GM23248 (cell line): ENCODE data around the gene EOLA1. TPM values are rescaled to one million over a fixed set of nuclear protein-coding genes. Genes with fewer than 3 reads are reported as not detected.

Experiments
- DNase-seq: peaks from one replicate; pipeline ENCODE4 v3.0.0-alpha.2; 2015
- H2AFZ ChIP-seq: fragments of 200-600 bp; sonication (generic); 2 replicates; pipeline ENCODE4 v1.6.1; 2016; ENCODE audit warnings: antibody characterized with exemption
- H3F3A ChIP-seq: fragments of 200-600 bp; sonication (generic); 2 replicates; pipeline ENCODE4 v1.6.1; 2016; ENCODE audit warnings: mild to moderate bottlenecking, antibody characterized with exemption, mixed run types; ENCODE audit not compliant: insufficient read depth
- H3K27ac ChIP-seq: fragments of 200-600 bp; sonication (generic); 2 replicates; pipeline ENCODE4 v1.5.1; 2016; ENCODE audit warnings: mild to moderate bottlenecking
- H3K27me3 ChIP-seq: fragments of 200-600 bp; sonication (generic); replicated peaks from 2 replicates; pipeline ENCODE4 v1.6.1; 2016; ENCODE audit warnings: mild to moderate bottlenecking; ENCODE audit not compliant: insufficient read depth
- H3K36me3 ChIP-seq: fragments of 200-600 bp; sonication (generic); 2 replicates; pipeline ENCODE4 v1.6.1; 2016; ENCODE audit warnings: low read depth, mild to moderate bottlenecking
- H3K4me1 ChIP-seq: fragments of 200-600 bp; sonication (generic); 2 replicates; pipeline ENCODE4 v1.6.1; 2016; ENCODE audit warnings: mild to moderate bottlenecking; ENCODE audit not compliant: insufficient read depth
- H3K4me2 ChIP-seq: fragments of 200-600 bp; sonication (generic); one replicate; pipeline ENCODE4 v1.6.1; 2016; ENCODE audit warnings: mild to moderate bottlenecking; ENCODE audit not compliant: unreplicated experiment
- H3K4me3 ChIP-seq: fragments of 200-600 bp; sonication (generic); 2 replicates; pipeline ENCODE4 v1.5.1; 2016; ENCODE audit warnings: mild to moderate bottlenecking
- H3K79me2 ChIP-seq: fragments of 200-600 bp; sonication (generic); 2 replicates; pipeline ENCODE4 v1.6.1; 2016; ENCODE audit warnings: mild to moderate bottlenecking; ENCODE audit not compliant: insufficient read depth
- H3K9ac ChIP-seq: fragments of 200-600 bp; sonication (generic); 2 replicates; pipeline ENCODE4 v1.6.1; 2016; ENCODE audit warnings: mild to moderate bottlenecking
- H3K9me2 ChIP-seq: fragments of 200-600 bp; sonication (generic); 2 replicates; pipeline ENCODE4 v1.6.1; 2016; ENCODE audit warnings: mixed run types, mild to moderate bottlenecking, moderate library complexity; ENCODE audit not compliant: insufficient read depth
- H3K9me3 ChIP-seq: fragments of 200-600 bp; sonication (generic); one replicate; pipeline ENCODE4 v1.6.1; 2017; ENCODE audit warnings: low read depth
- H4K20me1 ChIP-seq: fragments of 200-600 bp; sonication (generic); 2 replicates; pipeline ENCODE4 v1.6.0; 2016; ENCODE audit not compliant: insufficient read depth
- EZH2 ChIP-seq: fragments of 200-600 bp; sonication (generic); IDR thresholded peaks from 2 replicates; pipeline ENCODE4 v1.6.1; 2018; ENCODE audit warnings: antibody characterized with exemption, mild to moderate bottlenecking; ENCODE audit not compliant: insufficient read depth, poor library complexity, severe bottlenecking
- EZH2phosphoT487 ChIP-seq: fragments of 200-600 bp; sonication (generic); IDR thresholded peaks from 2 replicates; pipeline ENCODE4 v1.6.1; 2018; ENCODE audit warnings: antibody characterized with exemption, moderate library complexity, mild to moderate bottlenecking, low read depth; ENCODE audit not compliant: insufficient read depth
- WGBS, 2 experiments: methylation state at CpG; one replicate each; pipeline ENCODE4 v1.1.6; 2015 to 2017; ENCODE audit warnings: low lambda C conversion rate in 2 of 2, low coverage in 1 of 2; ENCODE audit errors: missing lambda C conversion rate in 2 of 2; 5-methylcytosine and 5-hydroxymethylcytosine counted together
- in situ Hi-C: fragments of 300-500 bp; cut with MboI; formaldehyde crosslinking; loops from 2 replicates; pipeline ENCODE4 v1.15.0; 2020
- polyA plus RNA-seq: library from polyadenylated mRNA; unstranded; fragments of >200 nt; fragmentation: Nextera tagmentation; extraction: Ambion mirVana; gene quantifications from 2 replicates; pipeline ENCODE4 v1.2.1, GENCODE V29; 2016
- total RNA-seq: library from RNA; depleted of rRNA; stranded (reverse); fragments of >200 nt; shearing (Covaris generic); gene quantifications from 2 replicates; pipeline ENCODE4 v1.2.3, GENCODE V29; 2014

Gene EOLA1
- total and polyA plus RNA-seq, 2 experiments from 2014 or later: 10.4 to 12.0 TPM

- Histone ChIP-seq H3K27ac (peak overlapping the region; percentile 93), H3K4me3 (peak overlapping the region; percentile 81), H3K27me3 (no peaks in the 10 kb centered on the region), H3K4me1 (no peaks in the 10 kb centered on the region), H3K36me3 (peaks cover 7% of the 10 kb centered on the region; the same call in 1 of the 2 replicates), H3K9me2 (no peaks in the 10 kb centered on the region), H4K20me1 (no peaks in the 10 kb centered on the region), H3F3A (no peaks in the 10 kb centered on the region), H3K4me2 (peak overlapping the region; percentile 80), H3K9me3 (no peaks in the 10 kb centered on the region), H3K9ac (peak overlapping the region; percentile 96), H2AFZ (no peak overlapping the region), H3K79me2 (peaks cover 9% of the 10 kb centered on the region)
- in situ Hi-C loops: no loop called here
- TF ChIP-seq EZH2: no peak
- no peak for TF ChIP-seq EZH2phosphoT487
- DNase-seq: peak; percentile 59
- 39 to 47% methylated on average over 5 to 10 of the region's 10 CpGs for WGBS, 2 experiments
Observed at GRCh38 chrX:149504226-149504914, 36.4 kb upstream of the EOLA1 start.

GRCh38 chrX:149504915-149505651 lies 35.7 kb upstream of the EOLA1 start, which contains the start of gene IDS:
Gene IDS, minus strand, starts transcription at chrX:149505306. Its CDS starts 169 bp downstream, at chrX:149505137.
- 0 out of 2 replicates have a peak within 1 kb of the TSS, but pooled peaks have one; percentile 39 for H2AFZ ChIP-seq

GRCh38 chrX:149505671-149506070 lies 35.1 kb upstream of the EOLA1 start:
- H2AFZ ChIP-seq: 0 out of 2 replicates have a peak overlapping the region, but pooled peaks have one; percentile 39
- no peaks in the 10 kb centered on the region for H4K20me1 ChIP-seq
- H3K4me2 ChIP-seq: peak overlapping the region; percentile 80
- peak overlapping the region; percentile 96 for H3K9ac ChIP-seq
- no peaks in the 10 kb centered on the region for H3K9me2 ChIP-seq
- H3K9me3 ChIP-seq: no peaks in the 10 kb centered on the region
- H3K4me1 ChIP-seq: no peaks in the 10 kb centered on the region
- no peak for TF ChIP-seq EZH2phosphoT487
- no peak for TF ChIP-seq EZH2
- H3K79me2 ChIP-seq: peaks cover 9% of the 10 kb centered on the region
- 76 to 84% methylated on average over 7 to 9 of the region's 9 CpGs for WGBS, 2 experiments
- H3K27me3 ChIP-seq: no peaks in the 10 kb centered on the region
- in situ Hi-C loops: no loop called here
- H3K4me3 ChIP-seq: peak overlapping the region; percentile 81
- peak overlapping the region; percentile 93; the same call in 1 of the 2 replicates for H3K27ac ChIP-seq
- H3K36me3 ChIP-seq: peaks cover 3% of the 10 kb centered on the region; the same call in 1 of the 2 replicates
- no peaks in the 10 kb centered on the region for H3F3A ChIP-seq
- no peak for DNase-seq

More at GRCh38 chrX:149504915-149505651, 35.7 kb upstream of the EOLA1 start, which contains the start of gene IDS:
- Histone ChIP-seq H3F3A (no peaks in the 10 kb centered on the region), H3K36me3 (peaks cover 7% of the 10 kb centered on the region; the same call in 1 of the 2 replicates), H3K4me2 (peak within 1 kb of the TSS; percentile 80), H3K4me3 (peak within 1 kb of the TSS; percentile 81), H4K20me1 (no peaks in the 10 kb centered on the region), H3K79me2 (peaks cover 9% of the 10 kb centered on the region), H3K9me2 (no peaks in the 10 kb centered on the region), H3K4me1 (no peaks in the 10 kb centered on the region), H3K9me3 (no peaks in the 10 kb centered on the region), H3K27me3 (no peaks in the 10 kb centered on the region), H3K27ac (peak within 1 kb of the TSS; percentile 93), H3K9ac (peak within 1 kb of the TSS; percentile 96)
- WGBS, 2 experiments: 1 to 5% methylated on average over 4 to 33 of the region's 54 CpGs
- peak; percentile 95 for DNase-seq
- TF ChIP-seq EZH2phosphoT487: no peak
- TF ChIP-seq EZH2: no peak
- in situ Hi-C loops: no loop called here

GRCh38 chrX:149506349-149506748 lies 34.5 kb upstream of the EOLA1 start:
- H3K79me2 ChIP-seq: peaks cover 9% of the 10 kb centered on the region
- in situ Hi-C loops: no loop called here

More at GRCh38 chrX:149506349-149506748, 34.5 kb upstream of the EOLA1 start:
- no peaks in the 10 kb centered on the region; the same call in 1 of the 2 replicates for H3K36me3 ChIP-seq
- H3F3A ChIP-seq: no peaks in the 10 kb centered on the region
- WGBS, 2 experiments: 91 to 95% methylated on average over 2 of the region's 2 CpGs
- no peak for TF ChIP-seq EZH2
- no peak for TF ChIP-seq EZH2phosphoT487
- no peak for DNase-seq
- no peak overlapping the region for H3K4me2 ChIP-seq
- H3K9me2 ChIP-seq: no peaks in the 10 kb centered on the region
- H4K20me1 ChIP-seq: no peaks in the 10 kb centered on the region
- no peak overlapping the region for H3K4me3 ChIP-seq
- no peaks in the 10 kb centered on the region for H3K27me3 ChIP-seq
- H2AFZ ChIP-seq: no peak overlapping the region
- H3K9ac ChIP-seq: no peak overlapping the region
- no peak overlapping the region for H3K27ac ChIP-seq
- H3K4me1 ChIP-seq: peaks cover 5% of the 10 kb centered on the region; the same call in 1 of the 2 replicates
- no peaks in the 10 kb centered on the region for H3K9me3 ChIP-seq
